WTC11 (cell line): Measurements from ENCODE around the gene SLC39A6. TPM values are rescaled to one million over a fixed set of nuclear protein-coding genes. Genes with fewer than 3 reads are reported as not detected.
A peak's percentile ranks its signal among the peaks of the same experiment; 100 is the strongest.

ENCODE experiments used
- ATAC-seq: fragments of 200-7000 bp; cut with Tn5 transposase; 2 replicates; pipeline ENCODE4 v1.10.0; 2021; ENCODE audit warnings: mild to moderate bottlenecking, moderate library complexity
- CTCF ChIA-PET: fragments of 300-600 bp; sonication (Branson Sonifier 250); formaldehyde crosslinking; loops from one replicate; lab custom pipeline; 2021; ENCODE audit warnings: antibody characterized with exemption; lab: Charles Lee
- POLR2A ChIA-PET: fragments of 350-600 bp; sonication (Branson Sonifier 250); formaldehyde crosslinking; loops from one replicate; lab custom pipeline; 2021; ENCODE audit warnings: antibody characterized with exemption; lab: Charles Lee
- DNase-seq: peaks from one replicate; pipeline ENCODE4 v3.0.0; 2021; ENCODE audit warnings: low spot score
- H3K27ac Mint-ChIP-seq: 2 replicates; pipeline ENCODE4 v1.8.0; 2021; ENCODE audit warnings: mixed read lengths
- H3K27me3 Mint-ChIP-seq: 2 replicates; pipeline ENCODE4 v1.8.0; 2021; ENCODE audit warnings: low read depth, mild to moderate bottlenecking, moderate library complexity, mixed read lengths
- H3K36me3 Mint-ChIP-seq: 2 replicates; pipeline ENCODE4 v1.8.0; 2021; ENCODE audit warnings: mixed read lengths
- H3K4me1 Mint-ChIP-seq: 2 replicates; pipeline ENCODE4 v1.8.0; 2022; ENCODE audit warnings: mixed read lengths
- H3K4me3 Mint-ChIP-seq: 2 replicates; pipeline ENCODE4 v1.8.0; 2021; ENCODE audit warnings: mild to moderate bottlenecking, moderate library complexity, mixed read lengths
- H3K9me3 Mint-ChIP-seq: 2 replicates; pipeline ENCODE4 v1.8.0; 2021; ENCODE audit warnings: mixed read lengths
- ATF3 ChIP-seq: sonication (generic); formaldehyde crosslinking; conservative IDR thresholded peaks from 2 replicates; pipeline ENCODE4 v1.8.1; 2022; ENCODE audit warnings: mild to moderate bottlenecking, missing genetic modification reagents
- ATF6 ChIP-seq: sonication (generic); formaldehyde crosslinking; IDR thresholded peaks from 2 replicates; pipeline ENCODE4 v1.8.1; 2023; ENCODE audit warnings: mild to moderate bottlenecking, missing genetic modification reagents
- CBFB ChIP-seq: sonication (generic); formaldehyde crosslinking; IDR thresholded peaks from 2 replicates; pipeline ENCODE4 v1.8.1; 2022; ENCODE audit warnings: mild to moderate bottlenecking, low read depth, missing genetic modification reagents
- ESRRA ChIP-seq: sonication (generic); formaldehyde crosslinking; IDR thresholded peaks from 2 replicates; pipeline ENCODE4 v1.8.1; 2022; ENCODE audit warnings: mild to moderate bottlenecking, missing genetic modification reagents, borderline replicate concordance
- GABPB1 ChIP-seq: sonication (generic); formaldehyde crosslinking; IDR thresholded peaks from 2 replicates; pipeline ENCODE4 v1.8.1; 2023; ENCODE audit warnings: mild to moderate bottlenecking, missing genetic modification reagents
- GRHL2 ChIP-seq: fragments of 250-450 bp; sonication (Bioruptor Pico); IDR thresholded peaks from 2 replicates; pipeline ENCODE4 v1.8.0; 2022; ENCODE audit warnings: mild to moderate bottlenecking, moderate library complexity; ENCODE audit not compliant: insufficient replicate concordance, severe bottlenecking
- GTF2I ChIP-seq: fragments of 250-450 bp; sonication (Bioruptor Pico); conservative IDR thresholded peaks from 2 replicates; pipeline ENCODE4 v1.4.0; 2021; ENCODE audit warnings: mild to moderate bottlenecking
- IRF2 ChIP-seq: sonication (generic); formaldehyde crosslinking; IDR thresholded peaks from 2 replicates; pipeline ENCODE4 v1.8.0; 2022; ENCODE audit warnings: low read depth, missing genetic modification reagents, borderline replicate concordance
- JAZF1 ChIP-seq: fragments of 250-450 bp; sonication (Bioruptor Pico); IDR thresholded peaks from 2 replicates; pipeline ENCODE4 v1.9.0; 2021; ENCODE audit warnings: moderate library complexity, mild to moderate bottlenecking, inconsistent platforms
- NFYB ChIP-seq: sonication (generic); formaldehyde crosslinking; conservative IDR thresholded peaks from 2 replicates; pipeline ENCODE4 v1.8.0; 2022; ENCODE audit warnings: low read depth, missing genetic modification reagents
- PRRX2 ChIP-seq: fragments of 250-450 bp; sonication (Bioruptor Pico); IDR thresholded peaks from 2 replicates; pipeline ENCODE4 v1.8.0; 2021; ENCODE audit warnings: mild to moderate bottlenecking
- RORB ChIP-seq: fragments of 250-450 bp; sonication (Bioruptor Pico); IDR thresholded peaks from 2 replicates; pipeline ENCODE4 v1.9.0; 2021; ENCODE audit warnings: mild to moderate bottlenecking
- SMAD4 ChIP-seq: sonication (generic); formaldehyde crosslinking; IDR thresholded peaks from 2 replicates; pipeline ENCODE4 v1.8.0; 2022; ENCODE audit warnings: mild to moderate bottlenecking, missing genetic modification reagents
- ZNF121 ChIP-seq: sonication (generic); formaldehyde crosslinking; IDR thresholded peaks from 2 replicates; pipeline ENCODE4 v1.8.0; 2023; ENCODE audit warnings: missing genetic modification reagents
- ZNF232 ChIP-seq: sonication (generic); formaldehyde crosslinking; IDR thresholded peaks from 2 replicates; pipeline ENCODE4 v1.8.0; 2022; ENCODE audit warnings: mild to moderate bottlenecking, missing genetic modification reagents
- ZNF263 ChIP-seq: sonication (generic); formaldehyde crosslinking; IDR thresholded peaks from 2 replicates; pipeline ENCODE4 v1.8.1; 2022; ENCODE audit warnings: low read depth, mild to moderate bottlenecking, moderate library complexity, missing genetic modification reagents
- total RNA-seq: library from RNA; stranded (reverse); gene quantifications from 3 replicates; pipeline ENCODE4 v1.2.3, GENCODE V29; 2021
- TF ChIP-seq, protein P1 (sequence below): sonication (generic); formaldehyde crosslinking; IDR thresholded peaks from 2 replicates; pipeline ENCODE4 v1.8.0; 2023; ENCODE audit warnings: missing genetic modification reagents, mild to moderate bottlenecking, borderline replicate concordance
- TF ChIP-seq, protein P2 (sequence below): sonication (generic); formaldehyde crosslinking; IDR thresholded peaks from 2 replicates; pipeline ENCODE4 v1.8.1; 2022; ENCODE audit warnings: low read depth, mild to moderate bottlenecking, moderate library complexity, missing genetic modification reagents, borderline replicate concordance
- TF ChIP-seq, protein P3 (sequence below): sonication (generic); formaldehyde crosslinking; IDR thresholded peaks from 2 replicates; pipeline ENCODE4 v1.8.0; 2023; ENCODE audit warnings: mild to moderate bottlenecking, missing genetic modification reagents
- TF ChIP-seq, protein P4 (sequence below): sonication (generic); formaldehyde crosslinking; IDR thresholded peaks from 2 replicates; pipeline ENCODE4 v1.8.1; 2022; ENCODE audit warnings: mild to moderate bottlenecking, moderate library complexity, missing genetic modification reagents

Gene SLC39A6
- total RNA-seq, 1 experiment from 2014 or later, result 29.2 TPM

GRCh38 chr18:36067055-36067957 lies 61.8 kb downstream of the SLC39A6 start, which contains the start of gene RPRD1A (continued):
- TF ChIP-seq, protein P1, sequence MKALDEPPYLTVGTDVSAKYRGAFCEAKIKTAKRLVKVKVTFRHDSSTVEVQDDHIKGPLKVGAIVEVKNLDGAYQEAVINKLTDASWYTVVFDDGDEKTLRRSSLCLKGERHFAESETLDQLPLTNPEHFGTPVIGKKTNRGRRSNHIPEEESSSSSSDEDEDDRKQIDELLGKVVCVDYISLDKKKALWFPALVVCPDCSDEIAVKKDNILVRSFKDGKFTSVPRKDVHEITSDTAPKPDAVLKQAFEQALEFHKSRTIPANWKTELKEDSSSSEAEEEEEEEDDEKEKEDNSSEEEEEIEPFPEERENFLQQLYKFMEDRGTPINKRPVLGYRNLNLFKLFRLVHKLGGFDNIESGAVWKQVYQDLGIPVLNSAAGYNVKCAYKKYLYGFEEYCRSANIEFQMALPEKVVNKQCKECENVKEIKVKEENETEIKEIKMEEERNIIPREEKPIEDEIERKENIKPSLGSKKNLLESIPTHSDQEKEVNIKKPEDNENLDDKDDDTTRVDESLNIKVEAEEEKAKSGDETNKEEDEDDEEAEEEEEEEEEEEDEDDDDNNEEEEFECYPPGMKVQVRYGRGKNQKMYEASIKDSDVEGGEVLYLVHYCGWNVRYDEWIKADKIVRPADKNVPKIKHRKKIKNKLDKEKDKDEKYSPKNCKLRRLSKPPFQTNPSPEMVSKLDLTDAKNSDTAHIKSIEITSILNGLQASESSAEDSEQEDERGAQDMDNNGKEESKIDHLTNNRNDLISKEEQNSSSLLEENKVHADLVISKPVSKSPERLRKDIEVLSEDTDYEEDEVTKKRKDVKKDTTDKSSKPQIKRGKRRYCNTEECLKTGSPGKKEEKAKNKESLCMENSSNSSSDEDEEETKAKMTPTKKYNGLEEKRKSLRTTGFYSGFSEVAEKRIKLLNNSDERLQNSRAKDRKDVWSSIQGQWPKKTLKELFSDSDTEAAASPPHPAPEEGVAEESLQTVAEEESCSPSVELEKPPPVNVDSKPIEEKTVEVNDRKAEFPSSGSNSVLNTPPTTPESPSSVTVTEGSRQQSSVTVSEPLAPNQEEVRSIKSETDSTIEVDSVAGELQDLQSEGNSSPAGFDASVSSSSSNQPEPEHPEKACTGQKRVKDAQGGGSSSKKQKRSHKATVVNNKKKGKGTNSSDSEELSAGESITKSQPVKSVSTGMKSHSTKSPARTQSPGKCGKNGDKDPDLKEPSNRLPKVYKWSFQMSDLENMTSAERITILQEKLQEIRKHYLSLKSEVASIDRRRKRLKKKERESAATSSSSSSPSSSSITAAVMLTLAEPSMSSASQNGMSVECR (CRISPR knock-in tag), result peak; percentile 6; the same call in 1 of the 2 replicates
- TF ChIP-seq JAZF1 (CRISPR knock-in tag) (no peak), CBFB (no peak), ZNF232 (CRISPR knock-in tag) (no peak), GTF2I (CRISPR knock-in tag) (no peak), ZNF263 (CRISPR knock-in tag) (no peak), GABPB1 (CRISPR knock-in tag) (peak; percentile 58; the same call in 1 of the 2 replicates)
- TF ChIP-seq, protein P2, sequence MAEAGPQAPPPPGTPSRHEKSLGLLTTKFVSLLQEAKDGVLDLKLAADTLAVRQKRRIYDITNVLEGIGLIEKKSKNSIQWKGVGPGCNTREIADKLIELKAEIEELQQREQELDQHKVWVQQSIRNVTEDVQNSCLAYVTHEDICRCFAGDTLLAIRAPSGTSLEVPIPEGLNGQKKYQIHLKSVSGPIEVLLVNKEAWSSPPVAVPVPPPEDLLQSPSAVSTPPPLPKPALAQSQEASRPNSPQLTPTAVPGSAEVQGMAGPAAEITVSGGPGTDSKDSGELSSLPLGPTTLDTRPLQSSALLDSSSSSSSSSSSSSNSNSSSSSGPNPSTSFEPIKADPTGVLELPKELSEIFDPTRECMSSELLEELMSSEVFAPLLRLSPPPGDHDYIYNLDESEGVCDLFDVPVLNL (CRISPR knock-in tag), result no peak
- TF ChIP-seq, protein P3, sequence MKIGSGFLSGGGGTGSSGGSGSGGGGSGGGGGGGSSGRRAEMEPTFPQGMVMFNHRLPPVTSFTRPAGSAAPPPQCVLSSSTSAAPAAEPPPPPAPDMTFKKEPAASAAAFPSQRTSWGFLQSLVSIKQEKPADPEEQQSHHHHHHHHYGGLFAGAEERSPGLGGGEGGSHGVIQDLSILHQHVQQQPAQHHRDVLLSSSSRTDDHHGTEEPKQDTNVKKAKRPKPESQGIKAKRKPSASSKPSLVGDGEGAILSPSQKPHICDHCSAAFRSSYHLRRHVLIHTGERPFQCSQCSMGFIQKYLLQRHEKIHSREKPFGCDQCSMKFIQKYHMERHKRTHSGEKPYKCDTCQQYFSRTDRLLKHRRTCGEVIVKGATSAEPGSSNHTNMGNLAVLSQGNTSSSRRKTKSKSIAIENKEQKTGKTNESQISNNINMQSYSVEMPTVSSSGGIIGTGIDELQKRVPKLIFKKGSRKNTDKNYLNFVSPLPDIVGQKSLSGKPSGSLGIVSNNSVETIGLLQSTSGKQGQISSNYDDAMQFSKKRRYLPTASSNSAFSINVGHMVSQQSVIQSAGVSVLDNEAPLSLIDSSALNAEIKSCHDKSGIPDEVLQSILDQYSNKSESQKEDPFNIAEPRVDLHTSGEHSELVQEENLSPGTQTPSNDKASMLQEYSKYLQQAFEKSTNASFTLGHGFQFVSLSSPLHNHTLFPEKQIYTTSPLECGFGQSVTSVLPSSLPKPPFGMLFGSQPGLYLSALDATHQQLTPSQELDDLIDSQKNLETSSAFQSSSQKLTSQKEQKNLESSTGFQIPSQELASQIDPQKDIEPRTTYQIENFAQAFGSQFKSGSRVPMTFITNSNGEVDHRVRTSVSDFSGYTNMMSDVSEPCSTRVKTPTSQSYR (CRISPR knock-in tag), result no peak

DNA sequence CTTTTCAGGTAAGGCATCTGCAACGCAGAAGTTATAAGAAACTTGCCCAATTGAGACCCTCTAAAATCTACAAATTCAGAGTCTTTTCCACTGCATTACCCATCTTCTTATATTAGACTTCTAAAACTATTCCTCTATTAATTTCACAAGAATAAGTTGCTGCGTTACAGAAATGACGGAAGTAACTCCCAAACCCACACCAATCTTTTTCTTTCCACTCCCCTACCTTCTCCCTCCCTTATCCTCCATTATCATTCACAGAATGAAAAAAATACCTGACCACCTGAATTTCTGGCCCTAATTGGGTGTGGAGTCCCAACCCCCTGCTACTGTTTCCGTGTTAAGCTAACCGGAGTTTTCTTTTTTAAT lies 62.5 kb downstream of the SLC39A6 start:
- DNase-seq, result no peak
- CTCF ChIA-PET, result interaction anchor here (1.3 kb wide), 1 partner anchor 346 kb away, joined by 3 read pairs; no protein-coding TSS in a partner anchor

More for the DNA sequence above, 62.5 kb downstream of the SLC39A6 start:
- Mint-ChIP-seq H3K27me3 (peaks cover 7% of the 10 kb centered on the region; the same call in 1 of the 2 replicates), H3K4me1 (peaks cover 37% of the 10 kb centered on the region), H3K9me3 (peaks cover 5% of the 10 kb centered on the region), H3K36me3 (peaks cover 11% of the 10 kb centered on the region), H3K4me3 (peak overlapping the region; percentile 94), H3K27ac (peak overlapping the region; percentile 84)
- no peak for TF ChIP-seq JAZF1 (CRISPR knock-in tag)
- TF ChIP-seq ESRRA (CRISPR knock-in tag), result no peak
- TF ChIP-seq PRRX2, result no peak
- TF ChIP-seq NFYB, result no peak
- no peak for TF ChIP-seq SMAD4
- TF ChIP-seq IRF2 (CRISPR knock-in tag), result no peak
- TF ChIP-seq, protein P4, sequence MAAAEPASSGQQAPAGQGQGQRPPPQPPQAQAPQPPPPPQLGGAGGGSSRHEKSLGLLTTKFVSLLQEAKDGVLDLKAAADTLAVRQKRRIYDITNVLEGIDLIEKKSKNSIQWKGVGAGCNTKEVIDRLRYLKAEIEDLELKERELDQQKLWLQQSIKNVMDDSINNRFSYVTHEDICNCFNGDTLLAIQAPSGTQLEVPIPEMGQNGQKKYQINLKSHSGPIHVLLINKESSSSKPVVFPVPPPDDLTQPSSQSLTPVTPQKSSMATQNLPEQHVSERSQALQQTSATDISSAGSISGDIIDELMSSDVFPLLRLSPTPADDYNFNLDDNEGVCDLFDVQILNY, result no peak
- TF ChIP-seq ATF3 (CRISPR knock-in tag), result no peak
- no peak for TF ChIP-seq ATF6
- no peak for TF ChIP-seq ZNF121 (CRISPR knock-in tag)
- no peak for TF ChIP-seq GRHL2
- no peak for TF ChIP-seq ZNF232 (CRISPR knock-in tag)
- no peak for TF ChIP-seq RORB
- POLR2A ChIA-PET, result interaction anchor here (0.9 to 1.3 kb wide), 2 partner anchors 62 to 73 kb away, joined by 3 to 5 read pairs; partner anchors contain the start of gene SLC39A6
- ATAC-seq, result no peak
